HG03066 (cell line): ENCODE data around the gene TPD52L3.

Experiments used
- ATAC-seq: cut with Tn5 transposase; IDR thresholded peaks from one replicate; pipeline ENCODE4 v1.9.1; 2021; ENCODE audit warnings: low read depth; ENCODE audit not compliant: unreplicated experiment

Gene TPD52L3

GRCh38 chr9:6328103-6328502 is at the start of gene TPD52L3:
TSS of gene TPD52L3 (plus strand) at chr9:6328375. CDS start at chr9:6328596, 221 bp downstream.
- ATAC-seq, result no peak

GRCh38 chr9:6301858-6302257 is 26.3 kb upstream of the TPD52L3 start:
- no peak for ATAC-seq

DNA sequence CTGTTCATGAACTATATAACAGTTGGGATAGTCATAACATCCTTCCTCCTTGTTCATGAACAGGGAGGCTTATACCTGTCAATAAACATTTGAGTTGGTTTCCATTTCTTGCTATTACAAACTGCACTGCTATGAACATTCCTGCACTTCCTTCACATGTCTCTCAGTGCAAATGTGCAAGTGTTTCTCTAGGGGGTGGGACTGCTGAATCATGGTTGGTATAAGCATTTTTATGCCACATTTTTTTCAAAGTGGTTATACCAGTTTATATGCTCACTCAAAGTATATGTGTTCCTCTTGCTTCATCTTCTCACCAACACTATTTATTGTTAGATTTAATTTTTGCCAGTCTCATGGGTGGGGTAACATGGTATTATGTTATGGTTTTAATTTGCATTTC is 25.8 kb upstream of the TPD52L3 start:
- ATAC-seq, result no peak

- no peak for ATAC-seq
Observed at GRCh38 chr9:6304232-6304631, 23.9 kb upstream of the TPD52L3 start.

DNA sequence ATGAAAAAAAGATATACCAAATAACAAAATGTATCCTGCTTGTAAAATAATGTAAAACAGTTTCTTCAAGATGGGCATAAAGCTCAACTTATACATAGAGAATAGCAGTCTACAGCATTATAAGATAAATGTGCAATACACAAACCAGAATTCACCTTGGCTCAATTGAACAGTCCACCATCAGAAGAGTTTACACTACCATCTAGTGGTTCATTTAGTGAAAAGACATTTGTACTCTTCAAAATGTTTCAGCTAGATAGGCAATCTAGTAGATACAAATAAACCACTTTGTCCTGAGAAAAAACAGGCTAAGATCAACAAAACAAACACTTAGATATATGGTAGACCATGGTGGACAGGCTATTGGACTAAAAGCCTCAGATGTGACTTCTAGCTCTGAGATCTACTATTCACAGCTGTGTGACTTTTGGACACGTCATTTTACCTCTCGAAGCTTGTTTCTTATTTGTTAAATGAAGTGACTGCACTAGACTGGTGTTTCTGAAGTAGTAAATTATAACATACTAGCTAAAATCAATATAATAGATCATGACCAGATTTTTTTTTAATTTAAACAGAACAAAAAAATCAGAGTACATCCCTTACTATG is 22.1 kb upstream of the TPD52L3 start:
- ATAC-seq, result no peak

GRCh38 chr9:6307551-6308096 is 20.6 kb upstream of the TPD52L3 start:
- no peak for ATAC-seq

GRCh38 chr9:6330958-6331634 is 2.9 kb downstream of the TPD52L3 start:
- no peak for ATAC-seq

- no peak for ATAC-seq
Observed at GRCh38 chr9:6334305-6334704, 6.1 kb downstream of the TPD52L3 start.

- ATAC-seq, result no peak
Observed at GRCh38 chr9:6348766-6349165, 20.6 kb downstream of the TPD52L3 start.

- ATAC-seq, result no peak
Observed at GRCh38 chr9:6351737-6352136, 23.6 kb downstream of the TPD52L3 start.

DNA sequence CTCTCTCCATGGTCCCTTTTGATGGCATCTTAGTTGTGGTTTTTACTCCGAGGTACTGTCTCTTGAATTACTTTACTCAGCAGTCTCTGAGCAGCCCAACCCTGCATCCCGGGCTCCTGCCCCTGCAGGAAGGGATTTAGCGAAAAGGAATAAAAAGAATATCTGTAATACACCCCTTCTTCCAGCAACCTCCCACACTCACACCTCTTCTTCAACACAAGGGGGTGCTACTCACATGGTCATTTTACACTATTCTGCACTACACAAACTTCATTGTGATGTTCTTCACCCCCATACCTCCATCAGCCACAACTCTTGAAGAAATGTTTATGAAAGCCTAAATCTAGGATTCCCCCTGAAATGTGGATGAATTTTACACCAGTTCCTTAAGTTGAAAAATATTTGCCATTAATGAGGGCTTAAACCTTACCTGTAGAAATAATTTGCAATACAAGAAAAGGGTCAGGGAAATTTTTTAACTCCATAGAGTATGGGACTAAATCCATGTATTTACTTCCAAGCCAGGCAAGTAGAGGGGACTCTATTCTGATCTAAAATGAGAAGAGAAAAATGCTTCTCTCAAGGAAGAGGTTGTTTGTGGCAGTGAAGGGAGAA is 26.0 kb downstream of the TPD52L3 start:
- peak; percentile 79 for ATAC-seq

DNA sequence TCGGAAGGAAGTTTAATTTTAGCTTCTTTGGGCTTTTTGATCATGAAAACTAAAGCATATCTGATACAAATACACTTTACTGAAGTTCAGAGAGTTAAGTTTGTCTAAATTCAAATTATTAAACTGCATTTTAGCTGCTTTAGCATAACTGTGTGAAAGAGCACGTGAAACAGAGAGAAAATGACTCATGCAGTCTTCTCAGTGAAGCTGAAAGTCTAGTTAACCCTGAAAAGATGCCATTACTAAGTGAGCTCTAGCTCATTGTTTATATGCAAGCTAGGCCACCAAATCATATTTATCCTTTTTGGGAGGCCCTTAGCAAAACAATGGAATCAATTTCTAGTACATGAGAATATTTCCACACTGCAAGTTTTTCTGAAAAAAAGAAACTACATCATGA is 27.6 kb downstream of the TPD52L3 start:
- ATAC-seq, result peak; percentile 66

DNA sequence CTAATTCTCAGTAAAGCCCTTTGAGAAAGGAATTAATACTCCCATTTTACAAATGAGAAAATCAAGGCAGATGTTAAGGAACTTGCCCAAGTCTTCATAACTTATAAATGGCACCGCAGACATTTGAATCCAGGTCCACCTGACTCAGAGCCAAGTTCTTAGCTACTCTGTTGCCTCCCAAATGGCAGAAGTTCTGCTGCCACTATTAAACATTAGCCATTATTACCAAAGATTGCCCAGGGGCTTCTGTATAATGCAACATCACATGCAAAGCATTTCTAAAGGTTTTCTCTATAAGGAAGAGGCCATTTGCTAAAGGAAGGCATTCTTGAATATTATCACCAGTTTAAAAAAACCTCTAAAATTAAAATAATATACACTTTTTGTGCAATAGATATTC is 28.3 kb downstream of the TPD52L3 start:
- ATAC-seq, result no peak

GRCh38 chr9:6356904-6357303 is 28.7 kb downstream of the TPD52L3 start:
- no peak for ATAC-seq

DNA sequence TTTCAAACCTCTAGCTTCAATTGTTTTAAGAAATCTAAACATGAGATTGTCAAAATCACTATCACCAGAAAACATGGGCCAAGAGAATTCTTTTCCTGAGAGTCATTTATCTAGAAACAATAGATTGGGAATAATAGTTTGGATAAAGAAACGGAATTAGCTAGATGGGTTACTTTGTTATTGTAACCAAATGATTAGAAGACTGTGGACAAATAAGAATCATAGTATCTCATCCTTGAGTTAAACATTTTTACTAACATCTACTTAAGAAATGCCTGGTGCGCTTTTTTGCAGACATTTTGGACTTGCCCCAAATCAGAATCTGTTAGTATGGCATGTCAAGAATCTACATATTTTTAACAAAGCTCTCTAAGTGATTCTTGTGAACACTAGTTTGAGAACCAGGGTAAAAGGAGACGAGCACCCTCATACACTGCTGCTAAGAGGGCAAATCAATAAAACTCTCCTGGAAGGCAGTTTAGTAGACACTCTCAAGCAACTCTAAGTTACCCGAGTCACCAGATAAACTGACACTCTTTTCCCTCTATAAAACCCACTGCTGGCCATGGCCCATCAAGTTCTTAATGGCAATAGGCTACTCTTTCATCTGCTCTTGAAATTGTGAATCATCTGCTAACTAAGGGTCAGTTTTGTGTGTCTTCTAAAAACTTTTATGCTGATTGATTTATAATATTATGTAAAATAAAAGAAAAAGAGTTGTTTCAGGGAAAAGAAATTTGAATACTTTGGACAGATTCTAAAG is 39.1 kb downstream of the TPD52L3 start:
- no peak for ATAC-seq

DNA sequence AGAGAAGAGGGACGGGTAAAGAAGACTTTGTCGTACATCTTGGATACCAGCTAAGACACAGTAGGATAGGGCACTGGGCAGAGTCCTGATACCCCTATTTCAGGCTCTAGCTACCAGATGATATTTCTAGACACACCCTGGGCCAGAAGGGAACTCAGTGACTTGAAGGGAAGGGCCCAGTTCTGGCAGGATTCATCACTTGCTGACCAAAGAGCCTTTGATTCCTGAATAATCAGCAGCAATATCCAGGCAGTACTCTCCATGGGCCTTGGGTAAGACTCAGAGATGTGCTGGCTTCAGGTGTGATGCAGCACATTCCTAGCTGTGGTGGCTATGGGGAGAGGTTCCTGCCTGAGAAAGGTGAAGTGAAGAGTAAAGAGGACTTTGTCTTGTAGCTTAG is 40.7 kb downstream of the TPD52L3 start:
- no peak for ATAC-seq
